Measurements from ENCODE around the gene BAZ1B. TPM values are rescaled to one million over a fixed set of nuclear protein-coding genes. Genes with fewer than 3 reads are reported as not detected.
"Not testable (repeated sequence)": the region's sequence is repeated elsewhere in the genome, so short reads cannot be mapped to it uniquely, and the experiment has no call there.

BAZ1B gene
- total RNA-seq, 2 experiments from 2014 or later, result 82.3 to 83.8 TPM

DNA sequence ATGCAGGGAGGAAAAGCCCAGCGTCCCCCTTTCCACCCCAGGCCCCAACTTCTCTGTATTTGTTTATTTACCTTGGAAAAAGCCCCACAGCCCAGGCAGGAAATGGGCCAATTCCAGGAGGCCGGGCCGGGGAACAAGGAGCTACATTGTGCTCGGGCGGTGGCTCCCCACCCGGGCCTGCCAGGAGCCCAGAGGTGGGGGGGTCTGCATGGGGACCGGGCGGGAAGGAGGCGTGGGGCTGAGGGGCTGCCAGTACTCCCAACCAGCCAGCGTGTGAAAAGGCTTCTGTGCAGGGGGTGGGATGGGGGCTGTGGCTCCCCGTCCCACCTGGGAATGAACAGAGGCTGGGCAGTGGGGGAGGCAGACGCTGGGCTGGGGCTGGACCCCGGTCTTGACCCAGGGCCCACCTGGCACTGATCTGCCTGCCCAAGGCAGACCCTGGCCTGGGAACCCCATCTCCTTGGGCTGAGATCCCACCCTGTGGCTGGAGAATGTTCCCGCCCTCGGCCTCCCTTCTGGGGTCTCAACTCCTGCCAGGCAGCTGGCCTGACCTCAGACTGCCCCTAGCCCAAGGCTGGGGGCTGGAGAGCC is 111.5 kb downstream of the BAZ1B start:
- H3K4me1 Mint-ChIP-seq (ENCODE audit: low read depth); DNase-seq; intact Hi-C loops (cut with micrococcal nuclease); H3K9me3 Mint-ChIP-seq; CTCF ChIA-PET; POLR2A ChIA-PET; H3K27ac Mint-ChIP-seq; H3K4me3 Mint-ChIP-seq; H3K36me3 Mint-ChIP-seq; H3K27me3 Mint-ChIP-seq: not testable (repeated sequence)

DNA sequence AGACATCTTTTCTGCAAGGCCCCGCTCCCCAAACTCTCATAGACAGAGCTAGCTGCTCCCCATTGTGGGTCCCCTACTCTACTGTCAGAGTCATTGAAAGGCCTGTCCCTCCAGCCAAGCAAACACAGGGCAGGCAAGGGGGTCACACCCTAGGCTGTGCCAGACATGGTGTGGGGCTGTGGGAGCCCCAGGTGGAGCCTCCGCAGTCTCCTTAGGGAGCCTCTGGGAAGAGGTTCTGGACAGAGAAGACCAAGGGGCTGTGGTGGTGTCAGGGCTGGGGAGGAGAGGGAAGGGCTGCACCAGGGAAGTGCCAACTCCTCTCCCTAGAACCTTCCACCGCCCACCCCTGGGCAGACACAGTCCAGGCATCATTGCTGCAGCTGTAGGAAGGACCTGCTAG is 117.2 kb downstream of the BAZ1B start:
- H3K27me3 Mint-ChIP-seq; H3K4me1 Mint-ChIP-seq (ENCODE audit: low read depth); intact Hi-C loops (cut with micrococcal nuclease); POLR2A ChIA-PET; H3K9me3 Mint-ChIP-seq; DNase-seq; H3K36me3 Mint-ChIP-seq; H3K4me3 Mint-ChIP-seq; H3K27ac Mint-ChIP-seq; CTCF ChIA-PET: not testable (repeated sequence)

DNA sequence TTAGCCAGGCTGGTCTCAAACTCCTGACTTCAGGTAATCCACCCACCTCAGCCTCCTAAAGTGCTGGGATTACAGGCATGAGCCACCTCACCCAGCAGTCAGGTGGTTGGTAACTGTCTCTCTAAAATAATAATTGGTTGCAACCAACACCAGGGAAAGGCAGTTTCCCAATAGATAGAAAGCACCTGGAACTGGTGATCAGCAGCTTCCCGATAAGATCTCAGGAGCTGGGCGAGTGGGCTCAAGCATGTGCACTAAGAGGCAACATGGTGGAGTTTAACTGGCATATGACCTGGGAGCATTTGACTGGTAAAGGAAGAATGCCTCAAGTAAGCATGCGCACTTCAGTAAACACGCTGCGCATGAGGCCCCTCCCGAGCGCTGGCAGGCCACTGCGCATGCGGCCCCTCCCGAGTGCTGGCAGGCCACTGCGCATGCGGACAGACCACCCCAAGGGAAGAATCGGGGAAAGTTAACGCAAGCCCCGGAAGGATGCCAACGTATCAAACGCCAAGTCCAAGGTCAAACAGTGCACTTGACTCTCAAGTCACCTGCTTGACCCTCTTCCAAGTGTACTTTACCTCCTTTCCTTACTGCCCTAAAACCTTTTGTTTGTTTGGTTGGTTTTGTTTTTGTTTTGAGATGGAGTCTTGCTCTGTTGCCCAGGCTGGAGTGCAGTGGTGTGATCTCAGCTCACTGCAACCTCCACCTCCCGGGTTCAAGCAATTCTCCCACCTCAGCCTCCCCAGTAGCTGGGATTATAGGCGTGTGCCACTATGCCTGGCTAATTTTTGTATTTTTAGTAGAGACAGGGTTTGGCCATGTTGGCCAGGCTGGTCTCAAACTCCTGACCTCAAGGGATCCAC is 122.7 kb downstream of the BAZ1B start:
- H3K27ac Mint-ChIP-seq; H3K27me3 Mint-ChIP-seq; intact Hi-C loops (cut with micrococcal nuclease); H3K9me3 Mint-ChIP-seq; H3K36me3 Mint-ChIP-seq; CTCF ChIA-PET; H3K4me1 Mint-ChIP-seq (ENCODE audit: low read depth); POLR2A ChIA-PET: not testable (repeated sequence)
- H3K4me3 Mint-ChIP-seq, result peak overlapping the region; percentile 18
- peak; percentile 71 for DNase-seq

DNA sequence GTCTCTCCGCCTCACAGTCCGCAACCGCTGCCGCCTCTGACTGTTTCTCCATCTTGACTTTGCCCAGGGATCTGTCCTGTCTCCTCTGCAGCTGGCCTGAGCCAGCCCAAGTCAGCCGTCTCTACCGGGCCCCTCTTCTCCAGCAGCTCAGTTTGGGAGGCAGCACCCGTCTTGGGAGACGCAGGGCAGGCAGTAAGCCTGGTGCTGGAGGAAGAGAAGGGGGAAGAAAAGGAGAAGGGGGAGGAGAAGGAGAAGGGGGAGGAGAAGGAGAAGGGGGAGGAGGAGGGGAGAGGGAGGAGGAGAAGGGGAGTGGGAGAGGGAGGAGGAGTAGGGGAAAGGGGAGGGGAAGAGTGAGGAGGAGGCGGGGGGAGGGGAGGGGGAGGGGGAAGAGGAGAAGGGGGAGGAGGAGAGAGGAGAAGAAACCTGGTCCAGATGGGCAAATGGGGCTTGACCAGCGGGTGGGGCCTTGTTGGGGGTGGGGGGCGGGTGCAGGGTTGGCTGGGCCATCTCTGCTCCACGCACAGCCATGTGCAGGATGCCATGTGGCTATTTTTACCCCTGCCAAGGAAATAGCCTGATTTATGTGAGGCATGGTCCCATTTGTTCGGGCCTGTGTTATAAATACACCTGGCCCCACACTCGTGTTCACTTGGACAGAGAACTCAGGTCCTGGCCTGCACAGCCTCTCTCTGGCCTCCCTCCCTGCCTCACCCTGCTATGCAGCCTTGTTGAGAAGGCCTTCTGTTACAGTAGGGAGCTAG is 124.4 kb downstream of the BAZ1B start:
- Mint-ChIP-seq H3K4me1 (ENCODE audit: low read depth) (peaks cover 2% of the 10 kb centered on the region), H3K27me3 (peaks cover 5% of the 10 kb centered on the region), H3K4me3 (no peak overlapping the region), H3K27ac (no peak overlapping the region), H3K36me3 (no peaks in the 10 kb centered on the region), H3K9me3 (no peaks in the 10 kb centered on the region)
- intact Hi-C loops (cut with micrococcal nuclease), result no loop called here
- POLR2A ChIA-PET, result no interaction called here
- CTCF ChIA-PET, result no interaction called here
- DNase-seq, result no peak

DNA sequence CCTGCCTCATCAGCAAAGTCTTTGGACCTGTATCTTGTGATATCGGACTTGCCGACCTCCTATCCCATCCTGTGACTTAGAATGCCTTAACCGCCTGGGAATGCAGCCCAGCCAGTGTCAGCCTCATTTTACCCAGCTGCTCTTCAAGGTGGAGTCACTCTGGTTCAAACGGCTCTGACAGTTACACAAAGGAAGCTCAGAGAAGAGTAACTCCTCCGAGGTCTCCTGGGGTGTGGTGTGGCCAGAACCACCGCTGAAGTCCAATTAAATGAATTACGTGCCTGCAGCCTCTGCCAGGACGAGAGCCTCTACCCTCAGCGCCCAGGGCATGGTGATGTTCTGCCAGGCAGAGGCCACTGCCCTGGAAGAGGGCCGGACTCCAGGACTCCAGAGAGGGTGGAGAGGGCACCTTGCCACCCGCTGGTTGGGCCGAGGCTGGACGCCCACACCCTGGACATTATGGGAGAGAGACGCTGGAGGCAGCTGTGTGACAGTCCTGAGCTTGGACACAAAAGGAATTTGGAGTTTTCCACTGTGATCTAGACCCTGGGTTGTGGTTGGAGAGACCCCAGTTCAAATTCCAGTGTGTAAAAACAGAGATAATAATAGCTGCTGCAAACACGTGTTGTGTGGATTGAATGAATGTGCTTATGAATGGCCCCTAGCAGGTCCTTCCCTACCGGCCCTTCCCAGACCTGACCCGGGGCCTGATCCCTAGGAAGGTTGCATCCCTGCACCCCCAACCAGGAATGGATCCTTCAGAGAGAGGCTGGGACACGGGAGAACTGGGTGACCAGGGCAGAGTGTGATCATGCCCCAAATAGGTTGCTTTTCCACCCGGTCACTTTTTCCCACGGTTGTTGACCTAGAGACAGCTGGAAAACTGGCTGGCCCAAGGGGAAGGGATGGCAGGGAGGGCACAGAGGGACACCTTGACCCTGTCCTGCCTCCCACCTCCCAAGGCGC is 126.3 kb downstream of the BAZ1B start:
- intact Hi-C loops (cut with micrococcal nuclease), result no loop called here
- CTCF ChIA-PET, result no interaction called here

DNA sequence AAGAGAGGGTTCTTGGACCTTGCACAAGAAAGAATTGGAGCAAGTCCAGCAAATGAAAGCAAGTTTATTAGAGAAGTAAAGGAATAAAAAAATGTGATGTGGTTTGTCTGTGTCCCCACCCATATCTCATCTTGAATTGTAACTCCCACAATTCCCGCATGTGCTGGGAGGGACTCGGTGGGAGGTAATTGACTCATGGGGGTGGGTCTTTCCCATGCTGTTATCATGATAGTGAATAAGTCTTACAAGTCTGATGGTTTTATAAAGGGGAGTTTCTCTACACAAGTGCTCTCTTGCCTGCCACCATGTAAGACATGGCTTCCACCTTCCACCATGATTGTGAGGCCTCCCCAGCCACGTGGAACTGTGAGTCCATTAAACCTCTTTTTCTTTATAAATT is 127.7 kb downstream of the BAZ1B start:
- H3K27me3 Mint-ChIP-seq, result peaks cover 5% of the 10 kb centered on the region
- intact Hi-C loops (cut with micrococcal nuclease), result no loop called here
- DNase-seq, result no peak
- no peak overlapping the region for H3K4me3 Mint-ChIP-seq
- no peaks in the 10 kb centered on the region for H3K36me3 Mint-ChIP-seq
- H3K4me1 Mint-ChIP-seq (ENCODE audit: low read depth), result no peaks in the 10 kb centered on the region
- peaks cover 6% of the 10 kb centered on the region for H3K9me3 Mint-ChIP-seq
- POLR2A ChIA-PET, result no interaction called here
- CTCF ChIA-PET, result no interaction called here
- no peak overlapping the region for H3K27ac Mint-ChIP-seq

More for the DNA sequence above, 126.3 kb downstream of the BAZ1B start:
- Mint-ChIP-seq H3K27ac (no peak overlapping the region), H3K4me3 (no peak overlapping the region), H3K27me3 (peaks cover 5% of the 10 kb centered on the region), H3K36me3 (no peaks in the 10 kb centered on the region), H3K4me1 (ENCODE audit: low read depth) (peaks cover 2% of the 10 kb centered on the region), H3K9me3 (no peaks in the 10 kb centered on the region)
- POLR2A ChIA-PET, result no interaction called here
- DNase-seq, result no peak

DNA sequence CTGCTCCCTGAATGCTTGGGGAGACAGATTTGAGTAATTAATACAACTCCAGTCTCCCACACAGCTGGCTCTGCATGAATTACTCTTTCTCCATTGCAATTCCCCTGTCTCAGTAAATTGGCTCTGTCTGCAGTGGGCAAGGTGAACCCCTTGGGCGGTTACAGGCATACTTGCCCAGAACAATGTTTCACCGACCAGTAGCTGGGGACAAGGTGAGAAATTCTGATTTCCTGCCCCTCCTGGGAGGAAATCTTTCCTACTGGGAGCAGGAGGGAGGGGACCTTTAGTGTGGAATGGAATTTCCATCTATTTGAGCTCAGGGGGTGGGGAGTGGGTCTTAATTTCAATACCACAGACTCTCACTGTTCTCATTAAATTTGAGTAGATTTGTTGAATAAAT is 130.7 kb downstream of the BAZ1B start:
- CTCF ChIA-PET, result no interaction called here
- H3K27me3 Mint-ChIP-seq, result peaks cover 5% of the 10 kb centered on the region
- POLR2A ChIA-PET, result no interaction called here

More for the DNA sequence above, 130.7 kb downstream of the BAZ1B start:
- Mint-ChIP-seq H3K27ac (no peak overlapping the region), H3K36me3 (peaks cover 3% of the 10 kb centered on the region), H3K9me3 (peaks cover 33% of the 10 kb centered on the region), H3K4me1 (ENCODE audit: low read depth) (no peaks in the 10 kb centered on the region), H3K4me3 (no peak overlapping the region)
- intact Hi-C loops (cut with micrococcal nuclease), result no loop called here
- DNase-seq, result no peak

Other genes with a start within 250 kb of the BAZ1B start
- 10 to 100 TPM; 51.2 to 55.5 TPM for gene NSUN5, start 213.5 kb downstream of the BAZ1B start, total RNA-seq
- gene TRIM50, start 194.2 kb downstream of the BAZ1B start, total RNA-seq, result not detected
- gene FKBP6, start 194.1 kb downstream of the BAZ1B start, total RNA-seq, result not detected
- under 1 TPM in 1 of 2 experiments, not detected in 1; 0.10 TPM for gene FZD9, start 88.5 kb downstream of the BAZ1B start, total RNA-seq
- 10 to 100 TPM; 48.0 to 50.3 TPM for gene BCL7B, start 35.4 kb upstream of the BAZ1B start, total RNA-seq
- 10 to 100 TPM; 23.0 to 25.3 TPM for gene TBL2, start 56.3 kb upstream of the BAZ1B start, total RNA-seq
- gene MLXIPL, start 102.2 kb upstream of the BAZ1B start, total RNA-seq, result not detected
- gene VPS37D, start 145.5 kb upstream of the BAZ1B start, total RNA-seq, result under 1 TPM; 0.22 to 0.26 TPM
- 1 to 10 TPM; 6.1 to 6.3 TPM for gene DNAJC30, start 161.2 kb upstream of the BAZ1B start, total RNA-seq
- 10 to 100 TPM; 92.0 to 94.0 TPM for gene BUD23, start 161.3 kb upstream of the BAZ1B start, total RNA-seq
- 10 to 100 TPM; 31.8 to 39.2 TPM for gene STX1A, start 197.4 kb upstream of the BAZ1B start, total RNA-seq
- 10 to 100 TPM; 14.7 to 16.8 TPM for gene ABHD11, start 216.5 kb upstream of the BAZ1B start, total RNA-seq
- gene CLDN3, start 248.0 kb upstream of the BAZ1B start, total RNA-seq, result not detected

Data from activated CD4-positive, alpha-beta memory T cell treated with anti-CD3 and anti-CD28 coated beads for 36 hours (primary cell).